NCI-H748 treated with DMSO at 0.1 percent for 48 hours (cell line): ENCODE data around the gene BTBD2.

Source experiments
- DNase-seq: peaks from one replicate; lab custom pipeline; 2025; lab: John Stamatoyannopoulos, UW

The BTBD2 gene

GRCh38 chr19:1941146-1942077, 74.1 kb downstream of the BTBD2 start, which contains the start of gene CSNK1G2:
Gene CSNK1G2 (plus strand): TSS chr19:1941172. CDS start chr19:1969773, 28,601 bp downstream.
- DNase-seq: no peak

- no peak for DNase-seq
These were observed 77.4 kb downstream of the BTBD2 start for GRCh38 chr19:1938071-1938470.

DNA sequence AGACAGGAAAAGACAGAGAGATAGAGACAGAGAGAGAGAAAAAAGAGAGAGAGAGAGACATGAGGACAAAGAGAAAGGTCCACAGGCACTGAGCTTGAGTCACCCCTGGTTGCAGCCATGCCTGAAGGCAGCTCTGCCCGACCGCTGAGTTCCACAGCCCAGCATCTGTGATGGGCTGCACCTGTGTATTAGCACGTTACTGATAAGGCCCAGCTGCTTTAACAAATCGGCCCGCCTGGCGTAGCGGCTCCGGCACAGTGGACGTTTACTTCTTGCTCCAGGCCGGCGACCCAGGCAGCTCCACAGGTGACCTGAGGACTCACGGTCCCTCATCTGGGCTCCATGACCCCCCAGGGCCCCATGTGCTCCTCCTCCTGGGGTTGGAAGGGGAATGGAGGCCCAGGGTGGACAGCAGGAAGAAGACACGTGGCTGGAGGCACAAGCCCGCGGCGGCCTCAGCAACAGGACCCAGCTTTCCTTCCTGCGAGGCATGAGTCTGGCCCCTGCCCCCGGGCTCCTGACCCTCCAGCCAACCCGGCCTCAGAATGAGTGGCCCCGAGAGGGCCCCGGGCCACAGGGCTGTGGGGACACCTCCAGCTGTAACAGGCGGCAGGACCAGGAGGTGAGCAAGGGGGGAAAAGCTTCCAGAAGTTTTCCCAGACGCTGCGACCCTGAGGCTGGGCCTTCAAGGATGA, 78.5 kb downstream of the BTBD2 start:
- no peak for DNase-seq

- no peak for DNase-seq
These were observed 79.1 kb downstream of the BTBD2 start for GRCh38 chr19:1936430-1936829.

GRCh38 chr19:1935484-1936208, 79.9 kb downstream of the BTBD2 start:
- no peak for DNase-seq
